HG03045 (cell line): ENCODE data around the gene CAPG.
A peak's percentile ranks its signal among the peaks of the same experiment; 100 is the strongest.

Source experiments
- ATAC-seq: cut with Tn5 transposase; IDR thresholded peaks from one replicate; pipeline ENCODE4 v1.9.1; 2021; ENCODE audit warnings: mild to moderate bottlenecking, moderate library complexity; ENCODE audit not compliant: unreplicated experiment

The CAPG gene

DNA sequence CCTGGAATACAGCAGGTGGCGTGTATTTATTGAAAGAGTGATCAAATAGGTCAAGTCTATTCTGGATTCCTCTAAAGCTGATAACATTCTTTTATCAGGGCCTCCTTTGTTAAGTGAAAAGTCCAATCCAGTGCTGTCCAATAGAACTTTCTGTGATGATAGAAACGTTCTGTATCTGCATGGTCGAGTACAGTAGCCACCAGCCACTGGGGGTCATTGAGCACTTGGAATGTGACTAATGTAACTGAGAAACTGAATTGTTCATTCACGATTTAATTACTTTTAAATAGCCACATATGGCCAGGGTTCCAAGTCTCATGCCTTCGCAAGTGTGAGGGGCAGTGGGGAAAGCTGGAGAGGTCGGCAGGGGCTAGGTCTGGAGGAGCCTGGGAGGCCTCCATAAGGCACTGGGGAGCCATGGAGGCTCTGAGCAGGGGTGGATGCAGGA lies 28.9 kb upstream of the CAPG start:
- ATAC-seq: no peak

- peak; percentile 3 for ATAC-seq
Observed at GRCh38 chr2:85438201-85439024, 28.2 kb upstream of the CAPG start.

GRCh38 chr2:85437488-85438200 lies 27.5 kb upstream of the CAPG start:
- ATAC-seq: peak; percentile 87

- ATAC-seq: peak; percentile 4
Observed at GRCh38 chr2:85436836-85437487, 26.8 kb upstream of the CAPG start.

- ATAC-seq: no peak
Observed at GRCh38 chr2:85435981-85436835, 26.0 kb upstream of the CAPG start.

GRCh38 chr2:85435220-85435958 lies 25.2 kb upstream of the CAPG start:
- ATAC-seq: no peak

- no peak for ATAC-seq
Observed at GRCh38 chr2:85434696-85435095, 24.5 kb upstream of the CAPG start.

GRCh38 chr2:85433511-85434089 lies 23.4 kb upstream of the CAPG start:
- no peak for ATAC-seq

DNA sequence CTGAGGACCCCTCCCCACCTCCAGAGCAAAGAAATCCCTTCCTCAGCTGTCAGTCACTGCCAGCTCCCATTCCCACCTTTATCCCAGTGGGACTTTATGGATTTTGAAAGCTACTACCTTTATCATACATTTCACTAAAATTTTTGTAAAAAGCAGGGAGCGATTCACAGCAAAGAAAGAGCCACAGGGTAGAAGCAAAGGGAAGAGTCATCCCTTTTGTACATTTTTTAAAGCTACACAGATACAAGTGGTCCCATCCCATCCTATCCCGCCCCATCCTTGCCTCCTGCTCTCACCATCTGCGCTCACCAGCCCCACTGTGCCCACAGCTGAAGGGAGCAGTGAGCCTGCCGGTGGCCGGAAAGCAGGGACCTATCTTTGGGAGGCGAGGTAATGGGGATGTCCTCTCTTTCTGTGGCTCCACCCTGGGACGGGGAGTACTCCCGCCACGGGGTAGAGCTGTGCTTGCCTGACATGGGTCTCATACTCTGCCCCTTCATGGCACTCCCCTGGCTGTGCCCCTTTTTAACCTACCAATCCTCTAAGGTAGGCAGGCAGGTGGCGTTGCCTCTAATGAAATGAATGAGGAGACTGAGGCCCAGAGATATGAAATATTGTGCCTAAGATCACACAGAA lies 21.5 kb upstream of the CAPG start:
- ATAC-seq: no peak

DNA sequence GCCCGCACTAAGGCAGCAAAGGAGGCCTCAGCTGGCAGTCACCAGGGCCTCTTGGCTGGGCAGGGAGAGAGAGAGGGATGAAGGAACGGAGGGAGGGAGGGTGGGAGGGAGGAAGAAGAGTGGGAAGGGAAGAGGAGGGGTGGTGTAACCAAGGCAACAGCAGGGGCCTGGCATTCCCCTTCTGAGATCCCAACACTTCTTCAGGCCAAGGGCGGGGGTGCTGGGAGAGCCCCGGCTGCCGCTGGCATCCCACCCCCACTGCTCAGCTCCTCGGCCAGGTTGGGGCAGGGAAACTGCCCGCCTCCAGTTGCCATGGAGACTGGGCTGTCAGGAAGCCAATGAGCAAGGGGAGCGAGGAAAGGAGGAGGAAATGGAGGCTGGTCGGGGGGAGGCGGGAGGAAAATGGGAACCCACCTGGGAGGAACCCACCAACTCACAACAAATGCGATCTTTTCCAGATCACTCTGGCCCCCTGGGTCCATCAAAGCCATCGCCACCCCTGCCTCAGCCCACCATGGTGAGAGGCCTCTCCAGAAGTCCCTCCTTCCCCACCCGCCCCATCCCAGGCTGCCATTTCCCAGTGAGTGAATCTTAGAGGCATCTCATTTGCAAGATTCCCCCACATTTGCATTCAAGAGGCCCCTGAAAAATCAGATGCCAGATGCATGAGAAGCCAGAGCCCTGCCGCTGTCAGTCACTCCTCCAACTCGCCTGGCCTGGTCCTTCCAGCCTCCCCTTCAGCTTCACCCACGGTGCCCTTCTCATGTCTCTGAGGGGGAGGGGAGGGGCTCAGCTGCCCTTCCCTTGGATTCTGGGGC lies 20.8 kb upstream of the CAPG start:
- ATAC-seq: no peak

GRCh38 chr2:85429924-85430289 lies 19.7 kb upstream of the CAPG start:
- no peak for ATAC-seq

DNA sequence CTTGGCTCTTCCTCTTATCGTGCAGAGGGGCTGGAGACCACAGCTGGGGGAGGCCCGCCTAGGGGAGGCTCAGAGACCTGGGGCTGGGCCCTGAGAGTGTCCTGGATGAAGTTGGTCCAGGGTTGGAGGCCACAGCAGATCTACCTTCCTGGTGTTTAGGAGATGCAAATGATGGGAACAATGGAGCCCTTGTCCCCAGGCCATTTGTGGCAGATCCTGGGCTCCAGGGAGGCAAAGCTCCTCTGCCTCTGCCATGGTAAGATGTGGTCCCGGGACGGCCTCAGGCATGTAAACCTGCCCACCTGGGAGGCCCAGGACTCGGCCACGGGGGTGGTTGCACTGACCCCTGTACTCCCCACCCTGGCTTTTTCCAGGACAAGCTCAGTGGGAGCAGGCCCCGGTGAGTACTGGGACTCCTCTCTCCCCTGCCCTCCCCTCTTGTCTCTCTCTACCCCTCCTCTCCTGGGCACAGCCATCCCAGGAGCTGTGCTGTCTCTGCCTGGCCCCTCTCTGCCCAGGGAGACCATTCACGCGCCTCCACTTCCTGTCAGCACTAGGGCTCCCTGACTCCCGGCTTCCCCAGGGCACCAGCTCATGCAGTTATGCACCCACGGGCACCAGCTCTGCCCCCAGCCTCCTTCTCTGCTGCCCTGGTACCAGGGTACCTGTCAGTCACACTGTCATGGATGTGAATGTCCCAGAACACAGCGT lies 19.2 kb upstream of the CAPG start:
- ATAC-seq: no peak

DNA sequence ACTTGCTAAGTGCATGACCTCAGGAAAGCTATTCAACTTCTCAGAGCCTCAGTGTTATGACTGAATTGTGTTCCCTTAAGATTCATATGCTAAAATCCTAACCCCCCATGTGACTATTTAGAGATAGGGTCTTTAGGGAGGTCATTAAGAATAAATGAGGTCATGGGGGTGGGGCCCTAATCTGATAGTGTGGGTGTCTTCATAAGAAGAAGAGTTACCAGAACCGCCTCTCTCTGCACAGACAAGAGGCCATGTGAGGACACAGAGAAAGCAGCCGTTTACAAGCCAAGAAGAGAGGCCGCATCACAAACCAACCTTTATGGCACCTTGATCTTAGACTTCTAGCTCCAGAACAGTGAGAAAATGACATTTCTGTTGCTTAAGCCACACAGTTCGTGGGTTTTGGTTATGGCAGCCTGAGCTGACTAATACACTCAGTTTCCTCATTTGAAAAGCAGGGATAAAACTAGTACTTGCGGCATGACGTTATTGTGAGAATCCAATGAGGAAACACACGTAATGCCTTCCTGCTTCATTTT lies 18.2 kb upstream of the CAPG start:
- no peak for ATAC-seq

DNA sequence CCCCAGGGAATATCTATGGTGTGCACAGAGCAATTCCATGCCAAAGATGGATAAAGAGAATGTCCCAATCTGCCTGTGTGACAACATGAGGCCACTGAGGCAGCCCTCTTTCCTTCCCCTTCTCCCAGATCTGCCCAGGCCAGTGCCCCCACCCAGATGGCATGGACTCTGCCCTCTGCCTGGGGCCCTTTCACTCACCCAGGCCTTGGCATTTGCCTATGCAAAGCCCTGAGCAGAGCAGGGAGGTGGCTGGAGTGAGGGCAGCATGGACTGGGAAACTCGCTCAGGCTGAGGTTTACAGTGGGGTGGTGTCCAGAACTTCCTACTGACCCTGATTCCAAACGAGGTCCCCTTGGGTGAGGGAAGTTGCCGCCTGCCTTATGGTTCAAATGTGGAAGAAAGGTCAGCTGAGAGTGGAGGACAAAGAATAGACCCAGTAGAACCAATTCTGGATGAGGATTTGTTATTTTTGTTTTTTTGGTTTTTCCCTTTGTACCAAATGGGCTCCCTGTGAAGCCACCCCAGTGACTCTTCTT lies 17.2 kb upstream of the CAPG start:
- ATAC-seq: no peak

DNA sequence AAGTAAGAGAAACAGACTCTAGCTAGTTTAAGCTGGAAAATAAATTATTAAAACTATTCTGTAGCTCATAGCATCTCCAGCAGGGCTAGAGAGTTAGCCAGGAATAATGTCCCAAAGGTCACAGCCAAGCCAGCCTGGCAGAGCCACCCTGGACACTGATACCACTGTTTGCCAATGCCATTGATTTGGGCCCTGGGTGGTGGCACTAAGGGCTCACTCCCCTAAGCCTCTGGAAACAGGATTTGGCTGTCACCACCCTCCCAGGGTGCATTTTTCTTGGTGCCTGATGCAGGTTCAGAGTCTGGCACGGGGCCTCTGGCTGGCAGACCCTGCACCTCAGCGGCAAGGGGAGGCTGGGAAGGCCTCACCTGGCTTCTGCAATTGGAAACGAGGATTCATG lies 15.4 kb upstream of the CAPG start:
- ATAC-seq: no peak

DNA sequence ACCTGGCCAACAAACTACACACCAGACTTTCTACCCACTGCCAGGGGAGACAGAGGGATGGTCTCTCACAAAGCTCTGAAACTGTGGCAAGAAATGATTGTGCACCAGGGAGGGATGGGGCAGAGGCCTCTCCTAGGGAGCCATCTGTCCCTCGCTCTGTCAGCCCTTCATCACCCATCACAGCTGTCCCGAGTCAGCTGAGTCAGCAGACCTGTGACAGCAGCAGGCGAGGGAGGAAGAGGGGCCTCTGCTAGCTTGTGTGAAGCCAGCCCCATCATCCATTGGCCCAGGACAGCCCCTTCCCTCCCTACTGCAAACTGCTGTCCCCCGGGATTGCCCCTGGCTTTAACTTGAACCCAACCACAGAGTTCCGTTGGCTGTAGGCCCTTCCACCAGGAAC lies 13.4 kb upstream of the CAPG start:
- no peak for ATAC-seq

DNA sequence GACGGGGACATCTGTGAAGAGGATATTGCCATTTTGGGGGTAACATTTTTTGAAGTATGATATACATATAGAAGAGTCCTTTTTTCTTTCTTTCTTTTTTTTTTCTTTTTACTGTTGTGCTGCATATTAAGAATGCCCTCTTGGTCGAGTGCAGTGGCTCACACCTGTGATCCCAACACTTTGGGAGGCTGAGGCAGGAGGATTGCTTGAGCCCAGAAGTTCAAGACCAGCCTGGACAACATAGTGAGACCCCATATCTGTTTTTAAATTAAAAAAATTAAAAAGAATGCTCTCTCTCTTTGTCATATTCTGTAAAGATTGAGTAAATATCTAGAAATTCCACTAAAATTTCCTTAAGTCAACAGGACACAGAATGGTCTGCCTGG lies 11.9 kb upstream of the CAPG start:
- ATAC-seq: no peak
